ENCODE data around the gene UCP3. TPM values are rescaled to one million over a fixed set of nuclear protein-coding genes. Genes with fewer than 3 reads are reported as not detected.

UCP3 gene
- total and polyA plus RNA-seq, 2 donors (not counting 1 experiment from before 2014, with no cell fraction given): 8.9 to 11.0 TPM

DNA sequence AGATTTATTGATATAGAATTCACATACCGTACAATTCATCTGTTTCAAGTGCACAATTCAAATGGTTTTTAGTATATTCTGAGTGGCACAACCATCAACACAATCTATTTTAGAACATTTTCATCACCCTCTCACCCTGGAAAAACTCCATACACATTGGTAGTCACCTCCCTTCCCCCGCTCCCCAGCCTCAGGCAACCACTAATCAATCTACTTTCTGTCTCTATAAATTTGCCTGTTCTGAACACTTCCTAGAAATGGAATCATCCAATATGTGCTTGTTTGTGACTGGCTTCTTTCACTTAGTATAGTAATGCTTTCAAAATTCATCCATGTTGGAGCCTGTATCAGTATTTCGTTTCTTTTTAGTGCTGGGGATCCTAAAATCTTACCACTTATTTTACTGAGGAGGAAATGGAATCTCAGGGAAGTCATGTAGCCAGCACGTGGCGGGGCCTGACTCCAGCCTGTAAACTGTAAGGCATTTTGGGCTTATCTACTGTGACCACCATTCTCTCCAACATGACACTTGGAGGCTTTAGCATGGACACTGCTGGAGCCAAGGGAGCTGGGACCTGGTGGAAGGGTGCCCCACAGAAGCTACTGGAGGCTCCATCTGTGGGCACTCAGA is 905 bp upstream of the UCP3 start:
- Histone ChIP-seq H3K9ac (ENCODE audit: low read length) (no peak overlapping the region), H3K79me2 (ENCODE audit: control insufficient read depth, insufficient read depth, low read length) (peaks cover 7% of the 10 kb centered on the region), H2AFZ (ENCODE audit: insufficient read depth, low read depth, low read length, poor library complexity, severe bottlenecking) (no peak overlapping the region), H3K9me3 (ENCODE audit: control extremely low read depth in 1 of 3, control insufficient read depth in 2 of 3, insufficient read depth in 1 of 3, low read length in 2 of 3) (no peaks in the 10 kb centered on the region), H3K27ac (ENCODE audit: low read length in 2 of 2) (peak overlapping the region in 1 of 2 donors; percentile 90), H4K20me1 (ENCODE audit: control insufficient read depth, insufficient read depth, low read length, poor library complexity, severe bottlenecking) (no peaks in the 10 kb centered on the region), H3K4me3 (ENCODE audit: control extremely low read depth in 1 of 5, extremely low read depth in 1 of 5, insufficient read depth in 1 of 5, low read depth in 2 of 5, low read length in 4 of 5) (no peak overlapping the region), H3K4me2 (replicated peaks; ENCODE audit: low read depth, low read length, poor library complexity, severe bottlenecking) (peak overlapping the region; percentile 55), H3K36me3 (replicated peaks in 1 of 2; ENCODE audit: control extremely low read depth in 1 of 2, control insufficient read depth in 1 of 2, extremely low read depth in 1 of 2, insufficient read depth in 2 of 2, low read length in 1 of 2) (peaks cover 0 to 5% of the 10 kb centered on the region in 2 experiments), H3K27me3 (replicated peaks in 1 of 4; ENCODE audit: control extremely low read depth in 1 of 4, control insufficient read depth in 3 of 4, insufficient read depth in 4 of 4, low read length in 3 of 4) (no peaks in the 10 kb centered on the region), H3K4me1 (ENCODE audit: control insufficient read depth in 2 of 2, insufficient read depth in 2 of 2, low read length in 2 of 2) (peaks cover 65 to 72% of the 10 kb centered on the region in 2 donors)
- Mint-ChIP-seq H3K4me3 (peak overlapping the region; percentile 46), H3K9me3 (ENCODE audit: insufficient read depth) (no peaks in the 10 kb centered on the region), H3K4me1 (peaks cover 77% of the 10 kb centered on the region), H3K27ac (peak overlapping the region; percentile 97), H3K27me3 (no peaks in the 10 kb centered on the region)
- ATAC-seq (ENCODE audit: low read depth) (no peak), DNase-seq (no peak)
- ChIA-PET CTCF (interaction anchor here (0.8 to 2.6 kb wide), 5 partner anchors 11 to 46 kb away, joined by 3 to 12 read pairs (median 3); no protein-coding TSS in a partner anchor), POLR2A (interaction anchor here (1.0 to 2.7 kb wide), 3 partner anchors 10 to 28 kb away, joined by 4 to 56 read pairs (median 14); partner anchors contain the start of gene UCP2)
- intact Hi-C loops (cut with micrococcal nuclease): no loop called here
- TF ChIP-seq, protein P1, sequence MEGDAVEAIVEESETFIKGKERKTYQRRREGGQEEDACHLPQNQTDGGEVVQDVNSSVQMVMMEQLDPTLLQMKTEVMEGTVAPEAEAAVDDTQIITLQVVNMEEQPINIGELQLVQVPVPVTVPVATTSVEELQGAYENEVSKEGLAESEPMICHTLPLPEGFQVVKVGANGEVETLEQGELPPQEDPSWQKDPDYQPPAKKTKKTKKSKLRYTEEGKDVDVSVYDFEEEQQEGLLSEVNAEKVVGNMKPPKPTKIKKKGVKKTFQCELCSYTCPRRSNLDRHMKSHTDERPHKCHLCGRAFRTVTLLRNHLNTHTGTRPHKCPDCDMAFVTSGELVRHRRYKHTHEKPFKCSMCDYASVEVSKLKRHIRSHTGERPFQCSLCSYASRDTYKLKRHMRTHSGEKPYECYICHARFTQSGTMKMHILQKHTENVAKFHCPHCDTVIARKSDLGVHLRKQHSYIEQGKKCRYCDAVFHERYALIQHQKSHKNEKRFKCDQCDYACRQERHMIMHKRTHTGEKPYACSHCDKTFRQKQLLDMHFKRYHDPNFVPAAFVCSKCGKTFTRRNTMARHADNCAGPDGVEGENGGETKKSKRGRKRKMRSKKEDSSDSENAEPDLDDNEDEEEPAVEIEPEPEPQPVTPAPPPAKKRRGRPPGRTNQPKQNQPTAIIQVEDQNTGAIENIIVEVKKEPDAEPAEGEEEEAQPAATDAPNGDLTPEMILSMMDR (IDR thresholded peaks at IDR 0.05): no peak
- no peak for TF ChIP-seq EZH2 (IDR thresholded peaks at IDR 0.05; ENCODE audit: borderline replicate concordance, insufficient read depth, low read depth, low read length, poor library complexity, severe bottlenecking)
- WGBS (ENCODE audit: insufficient coverage): no CpG with 5 or more reads among the region's 5 CpGs

DNA sequence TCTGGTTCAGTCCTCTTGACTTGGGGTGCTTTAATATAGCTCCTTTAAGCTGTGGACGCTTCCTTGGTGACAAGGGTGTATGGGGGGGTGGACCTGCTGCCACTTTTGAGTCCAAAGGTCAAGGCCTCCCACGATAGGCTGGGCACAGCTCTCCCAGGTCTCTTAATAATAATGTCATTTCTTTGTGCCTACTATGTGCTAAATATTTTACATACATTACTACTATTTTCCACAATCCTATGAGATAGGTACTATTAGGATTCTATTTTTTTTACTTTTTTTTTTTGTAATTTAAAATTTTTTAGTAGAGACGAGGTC is 304 bp upstream of the UCP3 start:
- CTCF ChIA-PET: interaction anchor here (1.1 kb wide), 1 partner anchor 8 kb away, joined by 3 read pairs; no protein-coding TSS in a partner anchor

More for the DNA sequence above, 304 bp upstream of the UCP3 start:
- Histone ChIP-seq H2AFZ (ENCODE audit: insufficient read depth, low read depth, low read length, poor library complexity, severe bottlenecking) (no peak overlapping the region), H3K79me2 (ENCODE audit: control insufficient read depth, insufficient read depth, low read length) (peaks cover 7% of the 10 kb centered on the region), H3K27me3 (replicated peaks in 1 of 4; ENCODE audit: control extremely low read depth in 1 of 4, control insufficient read depth in 3 of 4, insufficient read depth in 4 of 4, low read length in 3 of 4) (no peaks in the 10 kb centered on the region), H3K9me3 (ENCODE audit: control extremely low read depth in 1 of 3, control insufficient read depth in 2 of 3, insufficient read depth in 1 of 3, low read length in 2 of 3) (no peaks in the 10 kb centered on the region), H3K36me3 (replicated peaks in 1 of 2; ENCODE audit: control extremely low read depth in 1 of 2, control insufficient read depth in 1 of 2, extremely low read depth in 1 of 2, insufficient read depth in 2 of 2, low read length in 1 of 2) (peaks cover 0 to 5% of the 10 kb centered on the region in 2 experiments), H3K4me2 (replicated peaks; ENCODE audit: low read depth, low read length, poor library complexity, severe bottlenecking) (no peak overlapping the region), H3K4me1 (ENCODE audit: control insufficient read depth in 2 of 2, insufficient read depth in 2 of 2, low read length in 2 of 2) (peaks cover 61 to 68% of the 10 kb centered on the region in 2 donors), H3K4me3 (ENCODE audit: control extremely low read depth in 1 of 5, extremely low read depth in 1 of 5, insufficient read depth in 1 of 5, low read depth in 2 of 5, low read length in 4 of 5) (no peak overlapping the region), H4K20me1 (ENCODE audit: control insufficient read depth, insufficient read depth, low read length, poor library complexity, severe bottlenecking) (no peaks in the 10 kb centered on the region), H3K9ac (ENCODE audit: low read length) (no peak overlapping the region), H3K27ac (ENCODE audit: low read length in 2 of 2) (no peak overlapping the region)
- Mint-ChIP-seq H3K4me3 (no peak overlapping the region), H3K27ac (peak overlapping the region; percentile 57), H3K9me3 (ENCODE audit: insufficient read depth) (no peaks in the 10 kb centered on the region), H3K27me3 (no peaks in the 10 kb centered on the region), H3K4me1 (peaks cover 72% of the 10 kb centered on the region)
- ATAC-seq (ENCODE audit: low read depth) (no peak), DNase-seq (no peak)
- WGBS (ENCODE audit: insufficient coverage): no CpG with 5 or more reads among the region's 3 CpGs
- no peak for TF ChIP-seq EZH2 (IDR thresholded peaks at IDR 0.05; ENCODE audit: borderline replicate concordance, insufficient read depth, low read depth, low read length, poor library complexity, severe bottlenecking)
- TF ChIP-seq, protein P1 (IDR thresholded peaks at IDR 0.05): no peak
- POLR2A ChIA-PET: no interaction called here
- intact Hi-C loops (cut with micrococcal nuclease): no loop called here

Data from B cell (primary cell).